HG02642 (cell line): ENCODE data around the gene AP4M1.

Experiments used
- ATAC-seq: cut with Tn5 transposase; IDR thresholded peaks from one replicate; pipeline ENCODE4 v1.9.1; 2021; ENCODE audit warnings: mild to moderate bottlenecking; ENCODE audit not compliant: unreplicated experiment, poor library complexity

AP4M1 gene

GRCh38 chr7:100105534-100105933 is 4.1 kb downstream of the AP4M1 start:
- no peak for ATAC-seq

- ATAC-seq, result no peak
Observed at GRCh38 chr7:100106633-100107032, 5.2 kb downstream of the AP4M1 start.

- no peak for ATAC-seq
Observed at GRCh38 chr7:100107125-100107737, 5.8 kb downstream of the AP4M1 start.

- no peak for ATAC-seq
Observed at GRCh38 chr7:100107890-100108289, 6.4 kb downstream of the AP4M1 start.

GRCh38 chr7:100109521-100110163 is 8.2 kb downstream of the AP4M1 start:
- no peak for ATAC-seq

- no peak for ATAC-seq
Observed at GRCh38 chr7:100111156-100111555, 9.7 kb downstream of the AP4M1 start.

- ATAC-seq, result no peak
Observed at GRCh38 chr7:100111914-100112313, 10.5 kb downstream of the AP4M1 start.

- ATAC-seq, result no peak
Observed at GRCh38 chr7:100115026-100115425, 13.6 kb downstream of the AP4M1 start.

GRCh38 chr7:100118388-100119071 is 17.1 kb downstream of the AP4M1 start:
- no peak for ATAC-seq

GRCh38 chr7:100119072-100119969 is 17.9 kb downstream of the AP4M1 start, which contains the start of the genes CNPY4 and TAF6:
CNPY4 (plus strand) TSS chr7:100119634; CDS start chr7:100119745, 111 bp downstream.
TAF6 (minus strand) TSS chr7:100119358; CDS start chr7:100114209, 5,149 bp downstream.
- ATAC-seq, result peak; percentile 82

- peak; percentile 31 for ATAC-seq
Observed at GRCh38 chr7:100119970-100120732, 18.7 kb downstream of the AP4M1 start.

GRCh38 chr7:100120733-100121036 is 19.2 kb downstream of the AP4M1 start:
- no peak for ATAC-seq

- no peak for ATAC-seq
Observed at GRCh38 chr7:100122067-100122466, 20.6 kb downstream of the AP4M1 start.

GRCh38 chr7:100122568-100122967 is 21.1 kb downstream of the AP4M1 start:
- no peak for ATAC-seq

GRCh38 chr7:100124301-100125230 is 23.1 kb downstream of the AP4M1 start:
- ATAC-seq, result no peak

- peak; percentile 21 for ATAC-seq
Observed at GRCh38 chr7:100126239-100126930, 24.9 kb downstream of the AP4M1 start.

GRCh38 chr7:100126931-100127865 is 25.8 kb downstream of the AP4M1 start, which contains the start of gene MBLAC1:
MBLAC1 (plus strand) TSS chr7:100126967; CDS start chr7:100127396, 429 bp downstream.
- ATAC-seq, result peak; percentile 74
